GM10847 (cell line): Measurements from ENCODE around the gene MOGAT1.
A peak's percentile ranks its signal among the peaks of the same experiment; 100 is the strongest.

Experiments used
- POLR2A ChIP-seq: IDR thresholded peaks from 2 replicates; pipeline ENCODE4 v1.6.1; 2011; ENCODE audit not compliant: insufficient read length; ENCODE audit errors: extremely low read depth

Gene MOGAT1

DNA sequence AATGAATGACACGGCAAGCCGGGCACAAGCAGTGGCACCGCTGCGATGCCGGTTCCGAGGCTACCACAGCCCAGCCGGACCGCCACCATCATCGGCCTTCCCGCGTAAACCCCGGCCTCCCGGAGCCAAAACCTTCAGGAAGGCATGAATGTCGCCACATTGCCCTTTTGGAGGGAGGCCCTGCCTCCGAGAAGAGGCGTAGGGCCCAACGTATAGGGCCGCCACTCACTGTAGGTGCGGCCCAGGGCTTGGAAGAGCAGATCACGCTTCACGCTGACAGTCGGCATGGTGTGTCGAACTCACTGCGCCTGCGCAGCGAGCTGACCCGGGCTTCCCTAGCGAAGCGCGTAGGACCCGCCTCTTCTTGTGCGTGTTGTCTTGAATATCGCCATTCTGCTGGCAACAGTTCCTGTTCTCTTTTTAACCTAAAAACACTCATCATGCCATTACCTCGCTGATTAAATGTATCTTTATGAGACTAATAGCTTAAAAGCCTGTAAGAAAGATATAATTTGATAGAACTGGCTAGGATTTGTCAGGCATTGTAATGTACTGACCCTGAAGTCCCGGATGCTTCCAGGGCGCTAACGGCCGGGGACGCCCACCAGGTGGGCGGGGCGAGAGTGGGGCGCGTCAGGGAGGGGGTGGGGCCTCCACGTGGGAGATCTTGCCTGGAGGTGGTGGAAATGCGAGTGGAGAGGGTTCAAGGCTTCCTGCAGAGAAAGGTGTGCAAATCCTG is 15.5 kb upstream of the MOGAT1 start, which contains the start of gene FARSB:
TSS of gene FARSB (minus strand) at position 306 of the 739 bp plus-strand sequence. CDS start at position 287, 19 bp downstream.
- peak; percentile 72 for TF ChIP-seq POLR2A

- no peak for TF ChIP-seq POLR2A
Measured at GRCh38 chr2:222656526-222657446, 14.7 kb upstream of the MOGAT1 start.

DNA sequence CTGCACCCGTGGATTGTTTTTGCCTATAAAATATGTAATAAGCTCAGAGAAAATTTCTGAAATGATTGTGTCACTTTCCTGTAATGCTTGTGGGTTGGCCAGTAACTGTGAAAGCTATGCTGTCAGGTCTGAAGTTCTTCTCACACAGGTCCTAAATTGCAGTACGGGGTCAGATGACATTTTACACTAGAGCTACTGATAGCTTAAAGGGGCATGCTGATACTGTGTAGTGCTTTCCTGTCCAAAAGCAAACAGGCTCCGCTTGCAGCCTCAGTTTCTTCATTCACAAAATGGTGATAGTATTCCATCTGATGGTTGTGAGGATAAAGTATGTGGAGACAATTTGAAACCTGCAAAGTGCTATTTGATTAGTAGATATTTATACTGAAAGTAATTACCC is 8.0 kb upstream of the MOGAT1 start:
- no peak for TF ChIP-seq POLR2A

DNA sequence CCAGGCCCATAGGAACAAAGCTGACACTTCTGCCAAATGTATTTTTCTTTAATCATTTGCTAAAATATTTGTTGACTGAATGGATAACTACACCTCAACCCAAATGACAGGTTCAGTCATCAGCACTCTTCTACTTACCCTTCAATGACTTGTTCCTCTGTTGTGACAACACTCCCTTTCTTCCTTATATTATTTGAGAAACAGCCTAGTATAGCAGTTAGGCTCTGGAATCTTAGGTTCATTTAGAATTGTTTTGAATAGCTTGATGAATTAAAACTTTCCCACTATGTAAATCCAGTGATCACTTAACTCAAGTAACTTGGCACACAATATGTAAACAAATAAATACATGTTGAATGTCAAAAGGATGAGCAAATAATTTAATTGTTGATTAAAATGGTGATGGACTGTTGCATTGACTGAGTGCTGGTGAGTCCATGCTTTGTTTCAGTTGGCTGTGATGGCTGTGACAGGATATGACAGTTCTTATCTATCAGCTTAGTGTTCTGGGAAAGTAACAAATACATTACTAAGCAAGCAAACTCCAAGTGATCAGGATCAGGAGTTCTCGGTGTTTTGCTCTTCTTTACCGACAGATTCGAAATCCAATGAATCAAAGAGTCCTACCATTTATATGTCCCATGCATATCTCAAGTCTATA is 2.8 kb upstream of the MOGAT1 start:
- no peak for TF ChIP-seq POLR2A

DNA sequence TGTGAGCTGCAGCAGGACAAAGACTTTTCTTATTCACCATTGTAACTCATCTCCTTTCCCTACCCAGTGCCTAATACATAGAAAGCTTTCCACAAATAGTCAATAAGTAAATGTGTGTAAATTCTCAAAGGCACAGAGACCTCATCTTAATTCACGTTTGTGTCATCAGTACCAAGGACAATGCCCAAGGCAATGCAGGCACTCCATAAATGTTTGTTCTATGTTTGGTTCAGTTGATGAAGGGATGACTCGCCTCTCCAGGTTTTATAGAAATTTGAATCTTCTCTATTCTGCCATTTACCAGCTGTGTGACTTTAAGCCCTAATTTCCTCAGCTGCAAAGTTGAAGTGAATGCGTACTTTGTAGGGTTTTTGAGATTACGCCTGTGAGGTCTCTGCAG is 2.1 kb upstream of the MOGAT1 start:
- TF ChIP-seq POLR2A, result no peak

DNA sequence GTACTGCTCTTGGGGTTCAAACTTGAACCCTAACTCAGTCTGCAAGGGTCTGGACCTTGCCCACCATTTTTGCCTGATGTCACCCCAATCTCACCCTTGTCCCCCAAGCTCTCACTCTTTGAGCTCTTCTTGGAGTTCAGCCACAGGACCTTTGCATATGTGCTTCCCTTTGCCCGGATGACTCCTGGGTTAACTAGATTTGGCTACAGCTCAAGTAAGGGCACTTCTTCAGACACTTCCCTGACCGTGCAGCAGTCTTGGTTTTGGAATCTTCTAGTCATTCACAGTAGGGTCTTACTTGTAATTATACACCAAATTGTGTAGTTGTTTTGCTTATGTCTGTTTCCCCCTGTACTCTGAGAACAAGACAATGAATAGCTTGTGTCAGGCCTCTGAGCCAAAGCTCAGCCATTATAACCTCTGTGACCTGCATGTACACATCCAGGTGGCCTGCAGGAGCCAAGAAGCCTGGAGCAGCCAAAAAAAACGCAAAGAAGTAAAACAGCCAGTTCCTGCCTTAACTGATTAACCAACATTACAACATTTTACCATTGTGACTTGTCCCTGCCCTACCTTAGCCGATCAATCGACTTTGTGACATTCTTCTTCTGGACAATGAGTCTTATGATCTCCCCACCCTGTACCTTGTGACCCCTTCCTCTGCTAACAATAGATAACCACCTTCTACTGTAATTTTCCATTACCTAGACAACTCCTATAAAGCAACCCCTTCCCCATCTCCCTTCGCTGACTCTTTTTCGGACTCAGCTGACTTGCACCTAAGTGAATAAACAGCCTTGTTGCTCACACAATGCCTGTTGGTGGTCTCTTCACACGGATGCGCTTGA is 1.0 kb upstream of the MOGAT1 start:
- TF ChIP-seq POLR2A, result no peak

DNA sequence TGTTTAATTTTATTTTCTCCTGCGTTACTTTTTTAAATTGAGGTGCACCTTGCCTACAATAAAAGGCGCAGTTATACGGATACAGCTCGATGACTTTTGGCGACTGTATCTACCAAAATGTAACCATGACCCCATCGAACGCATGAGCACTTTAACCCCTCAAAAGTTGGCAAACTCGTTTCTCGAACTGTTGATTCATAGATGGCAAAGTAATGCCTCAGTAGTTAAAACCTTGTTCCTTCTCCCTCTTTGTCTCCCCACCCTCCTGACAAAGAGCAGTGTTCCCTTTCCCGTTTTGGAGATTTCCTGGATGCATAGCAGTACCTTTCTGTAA is 577 bp downstream of the MOGAT1 start:
- no peak for TF ChIP-seq POLR2A

DNA sequence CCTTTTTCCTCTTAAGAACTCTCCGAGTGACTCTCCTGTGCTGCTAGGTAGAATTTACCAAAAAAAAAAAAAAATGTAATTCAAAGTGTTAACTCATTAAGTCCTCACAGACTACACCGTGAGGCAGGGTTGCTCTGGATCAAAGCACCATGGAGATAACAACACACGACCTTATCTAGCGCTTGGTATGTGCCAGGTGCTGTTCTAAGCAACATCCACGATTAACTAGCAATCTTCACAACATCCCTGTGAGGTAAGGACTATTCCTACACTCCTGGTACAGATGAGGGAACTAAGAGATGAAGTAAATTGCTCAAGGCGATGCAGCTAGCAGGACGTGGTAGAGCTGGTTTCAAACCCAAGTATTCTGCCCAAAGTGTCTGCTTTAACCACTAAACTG is 1.8 kb downstream of the MOGAT1 start:
- no peak for TF ChIP-seq POLR2A

DNA sequence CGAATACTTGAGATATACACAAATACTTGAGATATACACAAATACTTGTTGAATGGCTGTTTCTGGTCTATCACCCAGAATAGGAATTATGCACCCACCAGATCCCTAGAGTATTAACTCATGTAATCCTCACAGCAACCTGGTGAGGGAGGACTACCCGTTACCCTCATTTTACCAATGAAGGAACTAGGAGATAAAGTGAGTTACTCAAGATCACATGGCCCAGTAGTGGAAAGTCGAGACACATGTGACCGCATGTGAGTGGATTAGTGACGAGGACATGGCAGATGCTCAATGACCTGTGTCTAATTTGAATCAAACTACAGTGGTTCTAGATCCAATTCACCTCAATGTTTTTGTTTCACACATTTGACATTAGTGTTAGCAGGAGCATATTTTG is 2.4 kb downstream of the MOGAT1 start:
- TF ChIP-seq POLR2A, result no peak

- no peak for TF ChIP-seq POLR2A
Measured at GRCh38 chr2:222677981-222678380, 6.5 kb downstream of the MOGAT1 start.

DNA sequence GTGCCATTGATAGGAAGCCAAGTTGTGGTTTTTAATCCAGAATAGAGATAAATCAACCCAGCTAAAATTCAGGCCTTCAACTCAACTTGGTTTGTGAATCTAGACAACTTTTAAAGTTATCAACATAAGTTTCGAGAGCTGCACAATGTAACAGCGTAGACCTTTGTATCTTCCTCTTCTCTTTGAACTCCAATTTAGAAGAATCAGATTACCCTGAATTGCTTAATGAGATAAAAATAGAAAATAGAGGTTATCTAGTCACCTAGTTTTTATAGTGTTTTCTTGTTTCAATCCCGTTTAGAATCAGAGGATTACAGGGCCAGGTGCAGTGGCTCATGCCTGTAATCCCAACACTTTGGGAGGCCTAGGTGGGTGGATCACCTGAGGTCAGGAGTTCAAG is 12.3 kb downstream of the MOGAT1 start:
- TF ChIP-seq POLR2A, result no peak

- TF ChIP-seq POLR2A, result no peak
Measured at GRCh38 chr2:222686086-222686750, 14.8 kb downstream of the MOGAT1 start.

- no peak for TF ChIP-seq POLR2A
Measured at GRCh38 chr2:222688917-222689316, 17.5 kb downstream of the MOGAT1 start.

GRCh38 chr2:222689322-222689721 is 17.9 kb downstream of the MOGAT1 start:
- TF ChIP-seq POLR2A, result no peak
